H9 (cell line): ENCODE results near the gene SAA4. TPM values are rescaled to one million over a fixed set of nuclear protein-coding genes. Genes with fewer than 3 reads are reported as not detected.

Experiments
- DNase-seq: peaks from one replicate; pipeline ENCODE4 v3.0.0-alpha.2; 2017
- H2AFZ ChIP-seq: one replicate; pipeline ENCODE4 v1.6.1; 2013; ENCODE audit warnings: mild to moderate bottlenecking, low read length, control low read depth, moderate library complexity
- H2AK5ac ChIP-seq: 2 replicates; pipeline ENCODE4 v1.6.1; 2013; ENCODE audit warnings: low read length, control low read depth, mixed read lengths; ENCODE audit not compliant: insufficient read length
- H2BK120ac ChIP-seq: one replicate; pipeline ENCODE4 v1.6.1; 2013; ENCODE audit warnings: low read depth, mild to moderate bottlenecking, low read length, control low read depth, inconsistent platforms; ENCODE audit not compliant: poor library complexity, severe bottlenecking
- H2BK12ac ChIP-seq: 2 replicates; pipeline ENCODE4 v1.6.1; 2013; ENCODE audit warnings: low read length, control low read depth, mixed read lengths, low read depth; ENCODE audit not compliant: insufficient read length
- H2BK15ac ChIP-seq: 2 replicates; pipeline ENCODE4 v1.6.1; 2013; ENCODE audit warnings: low read depth, low read length, control low read depth
- H2BK20ac ChIP-seq: one replicate; pipeline ENCODE4 v1.6.1; 2013; ENCODE audit warnings: low read depth, mild to moderate bottlenecking, low read length, control low read depth, inconsistent platforms; ENCODE audit not compliant: poor library complexity, severe bottlenecking
- H2BK5ac ChIP-seq: 2 replicates; pipeline ENCODE4 v1.6.1; 2013; ENCODE audit warnings: low read length, control low read depth, mixed read lengths; ENCODE audit not compliant: insufficient read length
- H3K14ac ChIP-seq: 2 replicates; pipeline ENCODE4 v1.6.1; 2013; ENCODE audit warnings: low read length, control low read depth; ENCODE audit not compliant: insufficient read depth
- H3K18ac ChIP-seq: 2 replicates; pipeline ENCODE4 v1.6.1; 2013; ENCODE audit warnings: low read depth, mild to moderate bottlenecking, mixed read lengths, low read length, control low read depth; ENCODE audit not compliant: insufficient read length
- H3K23ac ChIP-seq: 2 replicates; pipeline ENCODE4 v1.6.1; 2013; ENCODE audit warnings: low read length, control low read depth, mixed read lengths, low read depth; ENCODE audit not compliant: insufficient read length
- H3K23me2 ChIP-seq: 2 replicates; pipeline ENCODE4 v1.6.1; 2013; ENCODE audit warnings: low read depth, mild to moderate bottlenecking, mixed read lengths, low read length, control low read depth; ENCODE audit not compliant: insufficient read length, poor library complexity, severe bottlenecking
- H3K27ac ChIP-seq: 2 replicates; pipeline ENCODE4 v1.5.1; 2013; ENCODE audit warnings: low read length, control low read depth, mixed read lengths, low read depth; ENCODE audit not compliant: insufficient read length
- H3K27me3 ChIP-seq: 2 replicates; pipeline ENCODE4 v1.6.1; 2013; ENCODE audit warnings: low read length, control low read depth, inconsistent platforms; ENCODE audit not compliant: insufficient read depth
- H3K4ac ChIP-seq: 2 replicates; pipeline ENCODE4 v1.6.1; 2013; ENCODE audit warnings: low read depth, mild to moderate bottlenecking, control low read depth, inconsistent platforms, low read length, moderate library complexity
- H3K4me1 ChIP-seq: 2 replicates; pipeline ENCODE4 v1.6.1; 2013; ENCODE audit warnings: low read length, control low read depth, inconsistent platforms; ENCODE audit not compliant: insufficient read depth
- H3K4me2 ChIP-seq: 2 replicates; pipeline ENCODE4 v1.6.1; 2013; ENCODE audit warnings: low read length, control low read depth, mixed read lengths; ENCODE audit not compliant: insufficient read length, insufficient read depth
- H3K56ac ChIP-seq: 2 replicates; pipeline ENCODE4 v1.6.1; 2013; ENCODE audit warnings: low read depth, mild to moderate bottlenecking, mixed read lengths, low read length, control low read depth; ENCODE audit not compliant: insufficient read length
- H3K79me1 ChIP-seq: 2 replicates; pipeline ENCODE4 v1.6.1; 2013; ENCODE audit warnings: low read depth, mild to moderate bottlenecking, moderate library complexity, low read length, control low read depth, inconsistent platforms; ENCODE audit not compliant: insufficient read depth, poor library complexity, severe bottlenecking
- H3K79me2 ChIP-seq: 2 replicates; pipeline ENCODE4 v1.6.1; 2013; ENCODE audit warnings: low read length, control low read depth, inconsistent platforms; ENCODE audit not compliant: insufficient read depth
- H3K9ac ChIP-seq: 2 replicates; pipeline ENCODE4 v1.6.1; 2013; ENCODE audit warnings: low read length, control low read depth, mixed read lengths; ENCODE audit not compliant: insufficient read length; ENCODE audit errors: extremely low read depth
- H3K9me3 ChIP-seq: one replicate; pipeline ENCODE4 v1.6.1; 2013; ENCODE audit warnings: low read depth, low read length, inconsistent platforms; ENCODE audit not compliant: control insufficient read depth
- H3T11ph ChIP-seq: one replicate; pipeline ENCODE4 v1.6.1; 2013; ENCODE audit warnings: mild to moderate bottlenecking, low read length, control low read depth, inconsistent platforms
- H4K20me1 ChIP-seq: one replicate; pipeline ENCODE4 v1.6.1; 2013; ENCODE audit not compliant: control insufficient read depth, insufficient read length, insufficient read depth
- H4K5ac ChIP-seq: 2 replicates; pipeline ENCODE4 v1.6.1; 2013; ENCODE audit warnings: low read depth, mild to moderate bottlenecking, mixed read lengths, low read length, control low read depth; ENCODE audit not compliant: insufficient read length
- H4K8ac ChIP-seq: replicated peaks from 2 replicates; pipeline ENCODE4 v1.6.1; 2013; ENCODE audit warnings: low read length, control low read depth, mixed read lengths, low read depth; ENCODE audit not compliant: insufficient read length
- H4K91ac ChIP-seq: 2 replicates; pipeline ENCODE4 v1.6.1; 2013; ENCODE audit warnings: low read depth, mild to moderate bottlenecking, moderate library complexity, mixed read lengths, low read length, control low read depth; ENCODE audit not compliant: insufficient read length
- H3K27ac Mint-ChIP-seq, 3 experiments: 2 replicates in 2 of 3; 3 replicates in 1 of 3; pipeline ENCODE4 v1.8.0; 2020 to 2021; ENCODE audit warnings: mixed read lengths in 3 of 3, mild to moderate bottlenecking in 1 of 3, moderate library complexity in 1 of 3
- H3K27me3 Mint-ChIP-seq: 2 replicates; pipeline ENCODE4 v1.8.0; 2021; ENCODE audit warnings: low read depth, mild to moderate bottlenecking, moderate library complexity, mixed read lengths
- H3K36me3 Mint-ChIP-seq, 3 experiments: 2 replicates in 2 of 3; 3 replicates in 1 of 3; pipeline ENCODE4 v1.8.0; 2020 to 2021; ENCODE audit warnings: low read depth in 3 of 3, mixed read lengths in 3 of 3; ENCODE audit not compliant: insufficient read depth in 1 of 3
- H3K4me1 Mint-ChIP-seq, 2 experiments: 2 replicates each; pipeline ENCODE4 v1.8.0; 2020; ENCODE audit warnings: mixed read lengths in 2 of 2
- H3K4me3 Mint-ChIP-seq, 2 experiments: 2 replicates in 1 of 2; 3 replicates in 1 of 2; pipeline ENCODE4 v1.8.0; 2020 to 2021; ENCODE audit warnings: mild to moderate bottlenecking in 2 of 2, mixed read lengths in 2 of 2, moderate library complexity in 1 of 2
- H3K9me3 Mint-ChIP-seq, 2 experiments: 2 replicates in 1 of 2; 3 replicates in 1 of 2; pipeline ENCODE4 v1.8.0; 2020; ENCODE audit warnings: mild to moderate bottlenecking in 2 of 2, mixed read lengths in 2 of 2, moderate library complexity in 1 of 2
- CTCF ChIP-seq: fragments of 200-600 bp; sonication (generic); conservative IDR thresholded peaks from 3 replicates; pipeline ENCODE4 v1.8.0; 2021; ENCODE audit warnings: antibody characterized with exemption, mild to moderate bottlenecking
- WGBS: extraction: QIAGEN DNeasy Blood & Tissue Kit; methylation state at CpG from one replicate; pipeline ENCODE4 v1.1.7; 2013; ENCODE audit warnings: missing lambda C conversion rate, low lambda C conversion rate, mixed read lengths; ENCODE audit not compliant: insufficient read length; ENCODE audit errors: extremely low coverage; 5-methylcytosine and 5-hydroxymethylcytosine counted together
- total RNA-seq: library from RNA; stranded (reverse); gene quantifications from 2 replicates; pipeline ENCODE4 v1.2.1, GENCODE V29; 2021

Gene SAA4
- total RNA-seq, 1 experiment from 2014 or later = not detected

- Histone ChIP-seq H3K4me2 (no peak overlapping the region), H3K9me3 (no peaks in the 10 kb centered on the region), H3K23me2 (no peaks in the 10 kb centered on the region), H3K4me1 (no peaks in the 10 kb centered on the region), H4K5ac (no peak overlapping the region), H4K20me1 (no peaks in the 10 kb centered on the region), H3K27ac (no peak overlapping the region), H3K23ac (no peak overlapping the region), H3K56ac (no peak overlapping the region), H3K18ac (no peak overlapping the region), H3K14ac (no peak overlapping the region), H3K9ac (no peak overlapping the region), H2BK120ac (no peak overlapping the region), H3K4ac (no peak overlapping the region), H2AFZ (no peak overlapping the region), H3K27me3 (no peaks in the 10 kb centered on the region), H4K91ac (no peak overlapping the region), H2AK5ac (no peak overlapping the region), H2BK20ac (no peak overlapping the region), H2BK15ac (no peak overlapping the region), H2BK5ac (no peak overlapping the region), H3K79me1 (no peaks in the 10 kb centered on the region), H3T11ph (no peak overlapping the region), H4K8ac (no peak overlapping the region), H3K79me2 (no peaks in the 10 kb centered on the region), H2BK12ac (no peak overlapping the region)
- H3K27me3 Mint-ChIP-seq = peaks cover 7% of the 10 kb centered on the region
- no peak for DNase-seq
- no peak for TF ChIP-seq CTCF
- no CpG with 5 or more reads among the region's 3 CpGs for WGBS
- H3K9me3 Mint-ChIP-seq = no peaks in the 10 kb centered on the region
- no peaks in the 10 kb centered on the region for H3K4me1 Mint-ChIP-seq
- no peak overlapping the region for H3K27ac Mint-ChIP-seq
- H3K36me3 Mint-ChIP-seq = no peaks in the 10 kb centered on the region
- no peak overlapping the region for H3K4me3 Mint-ChIP-seq
Measured at GRCh38 chr11:18229501-18229900, 7.1 kb downstream of the SAA4 start.
